MCF 10A (cell line): Measurements from ENCODE around the gene MTG2. TPM values are rescaled to one million over a fixed set of nuclear protein-coding genes. Genes with fewer than 3 reads are reported as not detected.

Experiments used
- BruUV-seq: library from RNA; stranded (reverse); fragments of 400-500 nt; replicated peaks from 2 replicates; lab custom pipeline; 2021; lab: Mats Ljungman, UMichigan
- CTCF ChIA-PET: fragments of 300-600 bp; sonication (Branson Sonifier 250); formaldehyde crosslinking; extraction: SDS; loops from one replicate; lab custom pipeline; 2021; ENCODE audit warnings: antibody characterized with exemption, inconsistent platforms; lab: Yijun Ruan, JAX
- POLR2A ChIA-PET: fragments of 300-600, 350-650 bp; sonication (Branson Sonifier 250); formaldehyde crosslinking; extraction: SDS; loops from one replicate; lab custom pipeline; 2020; ENCODE audit warnings: antibody characterized with exemption, inconsistent platforms; lab: Yijun Ruan, JAX
- DNase-seq: peaks from one replicate; pipeline ENCODE4 v3.0.0-alpha.2; 2018; ENCODE audit not compliant: unreplicated experiment
- H3K27ac Mint-ChIP-seq: one replicate; pipeline ENCODE4 v1.8.0; 2022; ENCODE audit warnings: mild to moderate bottlenecking, low read depth, mixed read lengths; ENCODE audit not compliant: unreplicated experiment
- H3K27me3 Mint-ChIP-seq: one replicate; pipeline ENCODE4 v1.8.0; 2022; ENCODE audit warnings: mixed read lengths; ENCODE audit not compliant: insufficient read depth, unreplicated experiment
- H3K36me3 Mint-ChIP-seq: one replicate; pipeline ENCODE4 v1.8.0; 2022; ENCODE audit warnings: mild to moderate bottlenecking, moderate library complexity, mixed read lengths; ENCODE audit not compliant: insufficient read depth, unreplicated experiment
- H3K4me1 Mint-ChIP-seq: one replicate; pipeline ENCODE4 v1.8.0; 2022; ENCODE audit warnings: mixed read lengths; ENCODE audit not compliant: insufficient read depth, unreplicated experiment
- H3K4me3 Mint-ChIP-seq: one replicate; pipeline ENCODE4 v1.8.0; 2022; ENCODE audit warnings: mild to moderate bottlenecking, moderate library complexity, mixed read lengths; ENCODE audit not compliant: unreplicated experiment
- H3K9me3 Mint-ChIP-seq: one replicate; pipeline ENCODE4 v1.8.0; 2022; ENCODE audit warnings: mixed read lengths; ENCODE audit not compliant: unreplicated experiment
- CTCF ChIP-seq: fragments of 200-600 bp; IDR thresholded peaks from one replicate; pipeline ENCODE4 v1.8.0; 2022; ENCODE audit warnings: antibody characterized with exemption, mild to moderate bottlenecking; ENCODE audit not compliant: unreplicated experiment
- intact Hi-C: fragments of 100-400 bp; cut with micrococcal nuclease; formaldehyde crosslinking; loops from 2 replicates; pipeline ENCODE4 v1.14.1; 2022
- total RNA-seq: library from RNA; stranded (reverse); gene quantifications from 2 replicates; pipeline ENCODE4 v1.2.3, GENCODE V29; 2022

The MTG2 gene
- total RNA-seq, 1 experiment from 2014 or later: 61.0 TPM

- BruUV-seq: no TSS peak
- Mint-ChIP-seq H3K4me3 (no peak overlapping the region), H3K27ac (no peak overlapping the region), H3K27me3 (peaks cover 14% of the 10 kb centered on the region), H3K4me1 (no peaks in the 10 kb centered on the region), H3K9me3 (no peaks in the 10 kb centered on the region), H3K36me3 (no peaks in the 10 kb centered on the region)
- intact Hi-C loops: no loop called here
- no peak for DNase-seq
- TF ChIP-seq CTCF: no peak
- CTCF ChIA-PET: interaction anchor here (1.0 kb wide), 1 partner anchor 89 kb away, joined by 3 read pairs; no protein-coding TSS in a partner anchor
- POLR2A ChIA-PET: interaction anchor here (0.6 kb wide), 1 partner anchor 9 kb away, joined by 3 read pairs; no protein-coding TSS in a partner anchor
Measured at GRCh38 chr20:62230696-62231095, 47.9 kb downstream of the MTG2 start.

GRCh38 chr20:62231292-62231691 lies 48.5 kb downstream of the MTG2 start:
- no peaks in the 10 kb centered on the region for H3K4me1 Mint-ChIP-seq
- no peak for TF ChIP-seq CTCF
- H3K27ac Mint-ChIP-seq: no peak overlapping the region
- H3K27me3 Mint-ChIP-seq: peaks cover 10% of the 10 kb centered on the region
- no peaks in the 10 kb centered on the region for H3K36me3 Mint-ChIP-seq
- intact Hi-C loops: no loop called here
- DNase-seq: no peak
- ChIA-PET POLR2A (interaction anchor here (0.6 kb wide), 1 partner anchor 10 kb away, joined by 3 read pairs; no protein-coding TSS in a partner anchor), CTCF (interaction anchor here (0.6 to 1.0 kb wide), 2 partner anchors 26 to 89 kb away, joined by 3 to 5 read pairs; no protein-coding TSS in a partner anchor)
- no TSS peak for BruUV-seq
- no peaks in the 10 kb centered on the region for H3K9me3 Mint-ChIP-seq
- H3K4me3 Mint-ChIP-seq: no peak overlapping the region

GRCh38 chr20:62232194-62232593 lies 49.4 kb downstream of the MTG2 start:
- Mint-ChIP-seq H3K27ac (no peak overlapping the region), H3K36me3 (no peaks in the 10 kb centered on the region), H3K27me3 (peaks cover 2% of the 10 kb centered on the region), H3K4me1 (no peaks in the 10 kb centered on the region), H3K4me3 (no peak overlapping the region), H3K9me3 (no peaks in the 10 kb centered on the region)
- no peak for DNase-seq
- intact Hi-C loops: no loop called here
- no TSS peak for BruUV-seq
- POLR2A ChIA-PET: no interaction called here
- TF ChIP-seq CTCF: no peak
- CTCF ChIA-PET: interaction anchor here (1.1 kb wide), 1 partner anchor 37 kb away, joined by 4 read pairs; no protein-coding TSS in a partner anchor

- Mint-ChIP-seq H3K4me3 (no peak overlapping the region), H3K27ac (no peak overlapping the region), H3K4me1 (no peaks in the 10 kb centered on the region), H3K9me3 (no peaks in the 10 kb centered on the region), H3K36me3 (no peaks in the 10 kb centered on the region), H3K27me3 (no peaks in the 10 kb centered on the region)
- DNase-seq: no peak
- intact Hi-C loops: no loop called here
- BruUV-seq: no TSS peak
- ChIA-PET POLR2A (interaction anchor here (0.9 kb wide), 1 partner anchor 46 kb away, joined by 3 read pairs; no protein-coding TSS in a partner anchor), CTCF (interaction anchor here (1.1 kb wide), 1 partner anchor 38 kb away, joined by 4 read pairs; no protein-coding TSS in a partner anchor)
- TF ChIP-seq CTCF: no peak
Measured at GRCh38 chr20:62232770-62233645, 50.2 kb downstream of the MTG2 start.
